GM12892 (cell line): ENCODE measurements around the gene NCOA1.
"Not testable (repeated sequence)": the region's sequence is repeated elsewhere in the genome, so short reads cannot be mapped to it uniquely, and the experiment has no call there.

Experiments
- DNase-seq: peaks from one replicate; pipeline ENCODE4 v3.0.0; 2011; ENCODE audit not compliant: insufficient read length
- FAIRE-seq: peaks from 2 replicates; lab custom pipeline; 2011; peaks lifted over from hg19 to GRCh38; lab: Jason Lieb, UNC
- POLR2A ChIP-seq: IDR thresholded peaks from 2 replicates; pipeline ENCODE4 v1.6.1; 2011; ENCODE audit warnings: low read depth, low read length, control low read depth
- POLR2AphosphoS5 ChIP-seq: IDR thresholded peaks from 2 replicates; pipeline ENCODE4 v1.6.1; 2011; ENCODE audit warnings: low read depth, low read length, control low read depth
- TAF1 ChIP-seq: IDR thresholded peaks from 2 replicates; pipeline ENCODE4 v1.6.1; 2011; ENCODE audit warnings: low read depth, mild to moderate bottlenecking, control low read depth, low read length, borderline replicate concordance

NCOA1 gene

DNA sequence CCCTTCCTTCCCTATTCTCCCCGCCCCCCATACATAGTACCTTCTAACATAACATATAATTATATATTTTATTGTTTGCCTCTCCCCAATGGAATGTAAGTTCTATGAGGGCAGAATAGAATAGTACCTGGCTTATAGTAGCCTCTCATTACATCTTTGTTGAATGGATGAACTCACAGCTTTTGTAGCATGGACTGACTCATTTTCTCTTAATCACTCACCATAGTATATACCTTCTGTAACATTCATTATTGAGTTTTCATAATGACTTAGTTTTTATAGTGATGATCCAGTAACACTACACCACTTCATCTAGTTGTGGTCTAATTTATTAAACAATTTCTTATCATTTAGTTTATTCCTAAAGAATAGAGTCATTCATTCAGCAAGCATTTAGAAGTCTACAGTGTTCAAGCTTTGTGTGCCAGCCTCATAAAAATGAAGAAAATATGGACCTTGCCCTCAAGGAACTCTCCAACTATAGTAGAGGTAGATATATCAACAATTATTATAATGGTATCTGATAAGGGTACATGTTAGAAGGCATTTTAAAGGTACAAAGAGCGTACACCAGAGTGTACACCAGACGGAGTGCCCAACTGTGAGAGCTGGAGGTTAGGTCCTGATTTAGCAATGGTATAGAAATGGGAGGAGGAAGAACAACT, 31.1 kb downstream of the NCOA1 start:
- DNase-seq (no peak), FAIRE-seq (peak; percentile 30)
- TF ChIP-seq TAF1 (no peak), POLR2A (no peak), POLR2AphosphoS5 (no peak)

DNA sequence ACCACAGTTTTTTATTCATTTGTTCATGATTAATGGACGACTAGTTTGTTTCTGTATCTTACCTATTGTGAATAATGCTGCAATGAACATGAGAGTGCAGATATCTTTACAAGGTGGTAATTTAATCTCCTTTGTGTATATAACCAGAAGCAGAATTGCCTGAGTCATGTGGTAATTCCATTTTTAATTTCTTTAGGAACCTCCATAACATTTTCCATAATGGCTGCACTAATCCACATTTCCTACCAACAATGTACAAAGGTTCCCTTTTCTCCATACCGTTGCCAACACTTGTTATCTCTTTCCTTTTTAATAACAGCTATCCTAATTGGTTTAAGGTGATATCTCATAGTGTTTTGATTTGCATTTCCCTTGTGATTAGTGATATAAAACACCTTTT, 36.5 kb downstream of the NCOA1 start:
- no peak for DNase-seq
- FAIRE-seq, result no peak
- TF ChIP-seq TAF1 (no peak), POLR2AphosphoS5 (no peak), POLR2A (no peak)

DNA sequence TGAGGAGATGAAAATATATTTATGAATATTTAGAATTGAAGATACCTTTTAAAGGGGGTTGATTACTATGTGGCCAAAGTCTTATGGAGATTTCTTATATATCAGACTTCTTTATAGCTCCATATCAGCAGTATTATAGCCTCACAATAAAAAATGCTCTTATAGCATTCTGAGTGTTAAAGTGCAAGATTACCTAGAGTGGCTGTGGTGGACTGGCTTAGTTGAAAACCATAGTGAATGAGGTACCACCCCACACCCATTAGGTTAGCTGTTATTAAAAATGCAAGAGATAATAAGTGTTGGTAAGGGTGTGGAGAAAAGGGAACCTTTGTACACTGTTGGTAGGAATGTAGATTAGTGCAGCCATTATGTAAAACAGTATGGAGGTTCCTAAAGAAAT, 39.7 kb downstream of the NCOA1 start:
- FAIRE-seq (no peak), DNase-seq (no peak)
- TF ChIP-seq TAF1, result no peak
- no peak for TF ChIP-seq POLR2AphosphoS5
- no peak for TF ChIP-seq POLR2A

DNA sequence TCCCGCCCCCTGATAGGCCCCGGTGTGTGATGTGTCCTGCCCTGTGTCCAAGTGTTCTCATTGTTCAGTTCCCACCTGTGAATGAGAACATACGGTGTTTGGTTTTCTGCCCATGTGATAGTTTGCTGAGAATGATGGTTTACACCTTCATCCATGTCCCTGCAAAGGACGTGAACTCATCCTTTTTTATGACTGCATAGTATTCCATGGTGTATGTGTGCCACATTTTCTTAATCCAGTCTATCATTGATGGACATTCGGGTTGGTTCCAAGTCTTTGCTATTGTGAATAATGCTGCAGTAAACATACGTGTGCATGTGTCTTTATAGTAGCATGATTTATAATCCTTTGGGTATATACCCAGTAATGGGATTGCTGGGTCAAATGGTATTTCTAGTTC, 40.6 kb downstream of the NCOA1 start:
- not testable (repeated sequence) for DNase-seq, FAIRE-seq

DNA sequence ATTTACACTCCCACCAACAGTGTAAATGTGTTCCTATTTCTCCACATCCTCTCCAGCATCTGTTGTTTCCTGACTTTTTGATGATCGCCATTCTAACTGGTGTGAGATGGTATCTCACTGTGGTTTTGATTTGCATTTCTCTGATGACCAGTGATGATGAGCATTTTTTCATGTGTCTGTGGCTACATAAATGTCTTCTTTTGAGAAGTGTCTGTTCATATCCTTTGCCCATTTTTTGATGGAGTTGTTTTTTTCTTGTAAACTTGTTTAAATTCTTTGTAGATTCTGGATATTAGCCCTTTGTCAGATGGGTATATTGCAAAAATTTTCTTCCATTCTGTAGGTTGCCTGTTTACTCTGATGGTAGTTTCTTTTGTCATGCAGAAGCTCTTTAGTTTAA, 41.0 kb downstream of the NCOA1 start:
- FAIRE-seq, DNase-seq: not testable (repeated sequence)

DNA sequence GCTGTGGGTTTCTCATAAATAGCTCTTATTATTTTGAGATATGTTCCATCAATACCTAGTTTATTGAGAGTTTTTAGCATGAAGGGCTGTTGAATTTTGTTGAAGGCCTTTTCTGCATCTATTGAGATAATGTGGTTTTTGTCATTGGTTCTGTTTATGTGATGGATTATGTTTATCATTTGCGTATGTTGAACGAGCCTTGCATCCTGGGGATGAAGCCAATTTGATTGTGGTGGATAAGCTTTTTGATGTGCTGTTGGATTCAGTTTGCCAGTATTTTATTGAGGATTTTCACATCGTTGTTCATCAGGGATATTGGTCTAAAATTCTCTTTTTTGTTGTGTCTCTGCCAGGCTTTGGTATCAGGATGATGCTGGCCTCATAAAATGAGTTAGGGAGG, 42.5 kb downstream of the NCOA1 start:
- not testable (repeated sequence) for DNase-seq, FAIRE-seq

DNA sequence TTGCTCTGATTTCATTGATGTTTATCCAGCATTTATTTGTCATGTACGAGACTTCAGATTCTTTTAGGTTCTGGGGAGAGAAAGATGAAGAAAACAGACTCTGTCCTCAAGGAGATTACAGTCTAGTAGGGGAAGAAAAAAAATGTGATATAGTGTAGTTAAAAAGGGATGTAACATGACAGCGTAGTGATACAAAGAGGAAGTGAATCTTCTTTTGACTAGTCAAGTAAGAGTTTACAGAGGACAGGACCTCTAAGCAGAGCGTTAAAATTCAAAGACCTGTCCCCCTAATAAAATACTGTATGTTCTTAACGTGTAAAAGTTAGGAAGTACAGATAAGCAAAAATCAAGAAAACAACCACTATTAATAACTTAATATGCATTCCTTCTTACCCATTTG, 47.7 kb downstream of the NCOA1 start:
- TF ChIP-seq TAF1, result no peak
- FAIRE-seq (peak; percentile 51), DNase-seq (no peak)

DNA sequence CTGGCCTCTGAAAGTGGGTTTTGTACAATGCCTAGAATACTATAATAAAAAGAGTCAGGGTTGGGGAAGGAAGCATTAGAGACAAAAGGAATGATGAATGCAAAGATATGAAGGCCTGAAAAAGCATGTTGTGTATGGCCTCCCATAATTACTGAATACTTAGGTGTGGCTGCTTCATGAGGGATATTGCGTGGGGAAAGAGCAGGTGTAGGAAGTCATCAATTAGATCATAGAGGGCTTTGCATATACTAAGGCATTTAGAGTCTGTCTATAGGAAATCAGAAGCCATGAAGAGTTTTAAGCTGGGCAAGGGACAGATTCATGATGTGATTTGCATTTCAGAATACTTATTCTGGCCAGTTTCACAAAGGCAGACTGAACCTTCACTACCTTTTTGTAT, 48.2 kb downstream of the NCOA1 start:
- TF ChIP-seq POLR2AphosphoS5 (no peak), TAF1 (no peak), POLR2A (no peak)
- FAIRE-seq (no peak), DNase-seq (no peak)

DNA sequence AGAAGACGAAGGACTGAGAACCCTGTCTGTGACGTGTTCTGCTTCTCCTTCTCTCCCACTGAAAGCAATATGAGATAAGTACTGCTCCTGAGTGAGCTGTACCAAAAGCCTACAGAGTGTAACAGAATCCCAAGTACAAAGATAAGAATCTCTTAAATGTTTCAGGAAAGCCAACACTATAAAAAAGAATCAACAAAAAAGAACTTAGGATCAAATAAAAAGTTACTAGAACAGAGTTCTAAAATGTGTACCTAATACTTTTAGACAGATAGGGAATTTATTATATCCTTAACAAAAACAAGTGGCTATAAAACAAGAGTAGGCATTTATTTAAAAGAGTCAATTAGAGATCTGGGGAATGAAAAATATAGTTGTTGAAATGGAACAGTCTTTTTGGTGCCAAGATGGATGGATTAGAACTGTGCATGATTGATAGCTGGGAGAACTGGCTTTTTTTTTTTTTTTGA, 49.0 kb downstream of the NCOA1 start:
- DNase-seq, result no peak
- TF ChIP-seq POLR2A (no peak), TAF1 (no peak), POLR2AphosphoS5 (no peak)
- FAIRE-seq, result no peak

DNA sequence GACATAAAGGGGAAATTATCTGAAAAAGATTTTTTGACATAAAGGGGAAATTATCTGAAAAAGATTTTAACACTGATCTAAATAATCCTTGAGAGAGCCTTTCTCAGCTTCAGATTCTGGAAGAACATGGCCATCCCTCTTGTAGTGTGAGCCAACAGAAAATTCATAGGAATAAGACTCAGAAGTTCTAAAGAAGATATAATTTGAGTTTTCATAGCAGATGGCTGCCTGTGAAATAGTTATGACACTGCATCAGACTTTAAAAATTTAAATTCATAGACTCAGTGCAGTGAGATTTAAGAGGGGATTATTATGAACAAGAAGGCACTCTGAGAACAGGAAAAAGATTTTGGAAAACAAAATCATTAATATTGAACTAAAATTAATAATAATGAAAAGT, 50.6 kb downstream of the NCOA1 start:
- FAIRE-seq (no peak), DNase-seq (no peak)
- TF ChIP-seq POLR2AphosphoS5, result no peak
- TF ChIP-seq POLR2A, result no peak
- no peak for TF ChIP-seq TAF1

DNA sequence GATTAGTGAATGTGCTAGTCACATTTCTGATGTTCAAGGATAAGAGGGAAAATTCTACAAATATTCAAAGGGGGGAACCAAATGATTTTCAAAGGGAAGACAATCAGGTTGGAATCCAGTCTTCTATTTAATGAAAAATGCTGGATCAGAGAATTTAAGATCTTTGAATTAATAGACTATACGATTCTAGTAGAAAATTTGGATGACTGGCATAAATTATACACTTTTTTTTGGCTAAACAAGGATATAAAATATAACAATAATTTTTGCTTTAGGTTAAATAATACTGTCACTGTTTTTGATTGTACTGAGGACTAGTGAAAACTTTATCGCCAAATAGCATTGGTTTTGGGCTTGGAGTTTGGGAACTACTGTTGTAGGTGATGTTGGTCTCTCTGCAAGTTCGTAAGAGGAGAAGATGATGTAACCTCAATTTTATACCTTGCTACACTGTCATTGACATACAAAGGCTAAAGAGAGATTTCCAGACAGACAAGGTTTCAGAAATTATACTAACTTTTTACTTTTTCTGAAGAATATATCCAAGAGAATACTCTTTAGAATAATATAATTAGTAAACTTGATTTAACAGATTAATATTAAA, 51.3 kb downstream of the NCOA1 start:
- TF ChIP-seq POLR2AphosphoS5, result no peak
- no peak for TF ChIP-seq TAF1
- no peak for TF ChIP-seq POLR2A
- FAIRE-seq (peak; percentile 21), DNase-seq (no peak)

DNA sequence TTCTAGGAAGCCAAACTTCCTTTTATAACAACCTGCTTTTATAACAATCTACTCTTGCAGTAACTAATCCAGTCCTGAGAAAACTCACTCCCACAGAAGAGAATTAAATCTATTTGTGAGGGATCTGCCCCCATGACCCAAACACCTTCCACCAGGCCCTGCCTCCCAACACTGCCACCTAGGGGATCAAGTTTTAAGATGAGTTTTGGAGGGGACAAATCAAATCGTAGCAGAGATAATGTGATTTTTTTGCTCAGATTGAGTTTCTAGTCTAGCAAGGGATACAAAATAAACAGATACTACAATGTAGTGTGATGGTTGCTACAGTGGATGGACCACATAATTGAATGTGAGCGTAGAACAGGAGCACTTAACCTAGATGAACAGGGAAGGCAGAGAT, 52.2 kb downstream of the NCOA1 start:
- TF ChIP-seq POLR2A (no peak), POLR2AphosphoS5 (no peak), TAF1 (no peak)
- FAIRE-seq (peak; percentile 64), DNase-seq (no peak)
